ENCODE results near the gene TIFAB. TPM values are rescaled to one million over a fixed set of nuclear protein-coding genes. Genes with fewer than 3 reads are reported as not detected.

Gene TIFAB
- total and polyA plus RNA-seq, 5 donors from 2014 or later = not detected

- Histone ChIP-seq H3K4me3 (ENCODE audit: low read depth, low read length) (no peak overlapping the region), H3K27ac (ENCODE audit: insufficient read depth, low read length, poor library complexity, severe bottlenecking) (no peak overlapping the region), H3K27me3 (ENCODE audit: control insufficient read depth, insufficient read depth, low read length) (peaks cover 2% of the 10 kb centered on the region), H3K36me3 (ENCODE audit: control insufficient read depth, insufficient read depth, low read length) (no peaks in the 10 kb centered on the region), H3K4me1 (ENCODE audit: control insufficient read depth, insufficient read depth, low read length, poor library complexity, severe bottlenecking) (no peaks in the 10 kb centered on the region), H3K9me3 (ENCODE audit: control insufficient read depth in 2 of 2, low read length in 2 of 2) (peaks cover 4% of the 10 kb centered on the region in 2 experiments)
- H3K4me1 Mint-ChIP-seq = no peaks in the 10 kb centered on the region
- H3K36me3 Mint-ChIP-seq = peaks cover 3% of the 10 kb centered on the region
- H3K9me3 Mint-ChIP-seq = peaks cover 0 to 12% (median 0%) of the 10 kb centered on the region in 7 donors
- H3K27me3 Mint-ChIP-seq = peaks cover 20% of the 10 kb centered on the region
- no peak overlapping the region for H3K4me3 Mint-ChIP-seq
- no peak for ATAC-seq (ENCODE audit: low read depth in 2 of 2)
- no peak for DNase-seq
- H3K27ac Mint-ChIP-seq = no peak overlapping the region
Measured at GRCh38 chr5:135430135-135430437, 22.1 kb downstream of the TIFAB start.

GRCh38 chr5:135429301-135430134, 22.6 kb downstream of the TIFAB start:
- H3K36me3 ChIP-seq (ENCODE audit: control insufficient read depth, insufficient read depth, low read length) = no peaks in the 10 kb centered on the region
- ATAC-seq (ENCODE audit: low read depth in 2 of 2) = no peak
- H3K4me1 ChIP-seq (ENCODE audit: control insufficient read depth, insufficient read depth, low read length, poor library complexity, severe bottlenecking) = no peaks in the 10 kb centered on the region
- peaks cover 6% of the 10 kb centered on the region for H3K27me3 ChIP-seq (ENCODE audit: control insufficient read depth, insufficient read depth, low read length)
- H3K27me3 Mint-ChIP-seq = peaks cover 20% of the 10 kb centered on the region
- DNase-seq = no peak
- H3K9me3 ChIP-seq (ENCODE audit: control insufficient read depth in 2 of 2, low read length in 2 of 2) = peaks cover 4% of the 10 kb centered on the region in 2 experiments
- H3K9me3 Mint-ChIP-seq = peaks cover 0 to 12% (median 0%) of the 10 kb centered on the region in 7 donors
- peaks cover 3% of the 10 kb centered on the region for H3K36me3 Mint-ChIP-seq
- no peak overlapping the region for H3K27ac ChIP-seq (ENCODE audit: insufficient read depth, low read length, poor library complexity, severe bottlenecking)
- H3K4me3 Mint-ChIP-seq = no peak overlapping the region
- H3K4me1 Mint-ChIP-seq = no peaks in the 10 kb centered on the region
- H3K4me3 ChIP-seq (ENCODE audit: low read depth, low read length) = no peak overlapping the region
- H3K27ac Mint-ChIP-seq = no peak overlapping the region

- peaks cover 3% of the 10 kb centered on the region for H3K36me3 Mint-ChIP-seq
- no peaks in the 10 kb centered on the region for H3K4me1 Mint-ChIP-seq
- Histone ChIP-seq H3K9me3 (ENCODE audit: control insufficient read depth in 2 of 2, low read length in 2 of 2) (peaks cover 4% of the 10 kb centered on the region in 2 experiments), H3K4me3 (ENCODE audit: low read depth, low read length) (no peak overlapping the region), H3K4me1 (ENCODE audit: control insufficient read depth, insufficient read depth, low read length, poor library complexity, severe bottlenecking) (no peaks in the 10 kb centered on the region), H3K27ac (ENCODE audit: insufficient read depth, low read length, poor library complexity, severe bottlenecking) (no peak overlapping the region), H3K36me3 (ENCODE audit: control insufficient read depth, insufficient read depth, low read length) (no peaks in the 10 kb centered on the region), H3K27me3 (ENCODE audit: control insufficient read depth, insufficient read depth, low read length) (peaks cover 14% of the 10 kb centered on the region)
- peaks cover 0 to 12% (median 0%) of the 10 kb centered on the region in 7 donors for H3K9me3 Mint-ChIP-seq
- ATAC-seq (ENCODE audit: low read depth in 2 of 2) = no peak
- peaks cover 25% of the 10 kb centered on the region for H3K27me3 Mint-ChIP-seq
- no peak overlapping the region for H3K27ac Mint-ChIP-seq
- H3K4me3 Mint-ChIP-seq = no peak overlapping the region
- no peak for DNase-seq
Measured at GRCh38 chr5:135428586-135428985, 23.6 kb downstream of the TIFAB start.

GRCh38 chr5:135426102-135427082, 25.8 kb downstream of the TIFAB start:
- H3K4me1 ChIP-seq (ENCODE audit: control insufficient read depth, insufficient read depth, low read length, poor library complexity, severe bottlenecking) = no peaks in the 10 kb centered on the region

GRCh38 chr5:135425641-135426040, 26.5 kb downstream of the TIFAB start:
- H3K27ac Mint-ChIP-seq = peak overlapping the region in 1 of 3 donors; percentile 42
- peak in 1 of 3 donors; percentile 34 for DNase-seq
- H3K27ac ChIP-seq (ENCODE audit: insufficient read depth, low read length, poor library complexity, severe bottlenecking) = no peak overlapping the region

More at GRCh38 chr5:135426102-135427082, 25.8 kb downstream of the TIFAB start:
- H3K36me3 Mint-ChIP-seq = peaks cover 3% of the 10 kb centered on the region
- Histone ChIP-seq H3K4me3 (ENCODE audit: low read depth, low read length) (no peak overlapping the region), H3K27me3 (ENCODE audit: control insufficient read depth, insufficient read depth, low read length) (peaks cover 23% of the 10 kb centered on the region), H3K9me3 (ENCODE audit: control insufficient read depth in 2 of 2, low read length in 2 of 2) (peaks cover 4% of the 10 kb centered on the region in 2 experiments), H3K36me3 (ENCODE audit: control insufficient read depth, insufficient read depth, low read length) (no peaks in the 10 kb centered on the region), H3K27ac (ENCODE audit: insufficient read depth, low read length, poor library complexity, severe bottlenecking) (no peak overlapping the region)
- peak overlapping the region in 1 of 3 donors; percentile 42 for H3K27ac Mint-ChIP-seq
- H3K4me1 Mint-ChIP-seq = no peaks in the 10 kb centered on the region
- H3K9me3 Mint-ChIP-seq = peaks cover 0 to 12% (median 0%) of the 10 kb centered on the region in 7 donors
- H3K4me3 Mint-ChIP-seq = no peak overlapping the region
- peak; percentile 71 to 73 for ATAC-seq (ENCODE audit: low read depth in 2 of 2)
- H3K27me3 Mint-ChIP-seq = peaks cover 37% of the 10 kb centered on the region
- DNase-seq = peak in 2 of 3 donors; percentile 32 to 75

GRCh38 chr5:135423846-135424168, 28.3 kb downstream of the TIFAB start:
- no peak overlapping the region for H3K27ac ChIP-seq (ENCODE audit: insufficient read depth, low read length, poor library complexity, severe bottlenecking)
- no peak overlapping the region for H3K27ac Mint-ChIP-seq
- peaks cover 45% of the 10 kb centered on the region for H3K27me3 Mint-ChIP-seq
- DNase-seq (no peak), ATAC-seq (ENCODE audit: low read depth in 2 of 2) (no peak)
- H3K4me3 Mint-ChIP-seq = no peak overlapping the region
- H3K27me3 ChIP-seq (ENCODE audit: control insufficient read depth, insufficient read depth, low read length) = peaks cover 30% of the 10 kb centered on the region
- peaks cover 6% of the 10 kb centered on the region for H3K36me3 Mint-ChIP-seq
- H3K9me3 Mint-ChIP-seq = peaks cover 0 to 19% (median 2%) of the 10 kb centered on the region in 7 donors
- no peaks in the 10 kb centered on the region for H3K4me1 ChIP-seq (ENCODE audit: control insufficient read depth, insufficient read depth, low read length, poor library complexity, severe bottlenecking)
- H3K4me1 Mint-ChIP-seq = no peaks in the 10 kb centered on the region
- peaks cover 4% of the 10 kb centered on the region in 2 experiments for H3K9me3 ChIP-seq (ENCODE audit: control insufficient read depth in 2 of 2, low read length in 2 of 2)
- no peak overlapping the region for H3K4me3 ChIP-seq (ENCODE audit: low read depth, low read length)
- no peaks in the 10 kb centered on the region for H3K36me3 ChIP-seq (ENCODE audit: control insufficient read depth, insufficient read depth, low read length)

More at GRCh38 chr5:135425641-135426040, 26.5 kb downstream of the TIFAB start:
- no peaks in the 10 kb centered on the region for H3K4me1 Mint-ChIP-seq
- ATAC-seq (ENCODE audit: low read depth in 2 of 2) = no peak
- H3K27me3 Mint-ChIP-seq = peaks cover 38% of the 10 kb centered on the region
- H3K9me3 Mint-ChIP-seq = peaks cover 0 to 12% (median 0%) of the 10 kb centered on the region in 7 donors
- no peak overlapping the region for H3K4me3 Mint-ChIP-seq
- H3K36me3 ChIP-seq (ENCODE audit: control insufficient read depth, insufficient read depth, low read length) = no peaks in the 10 kb centered on the region
- peaks cover 3% of the 10 kb centered on the region for H3K36me3 Mint-ChIP-seq
- H3K4me1 ChIP-seq (ENCODE audit: control insufficient read depth, insufficient read depth, low read length, poor library complexity, severe bottlenecking) = no peaks in the 10 kb centered on the region
- H3K27me3 ChIP-seq (ENCODE audit: control insufficient read depth, insufficient read depth, low read length) = peaks cover 28% of the 10 kb centered on the region
- peaks cover 4% of the 10 kb centered on the region in 2 experiments for H3K9me3 ChIP-seq (ENCODE audit: control insufficient read depth in 2 of 2, low read length in 2 of 2)
- no peak overlapping the region for H3K4me3 ChIP-seq (ENCODE audit: low read depth, low read length)

GRCh38 chr5:135423146-135423845, 28.9 kb downstream of the TIFAB start:
- Histone ChIP-seq H3K4me1 (ENCODE audit: control insufficient read depth, insufficient read depth, low read length, poor library complexity, severe bottlenecking) (no peaks in the 10 kb centered on the region), H3K9me3 (ENCODE audit: control insufficient read depth in 2 of 2, low read length in 2 of 2) (peaks cover 0 to 3% of the 10 kb centered on the region in 2 experiments), H3K27ac (ENCODE audit: insufficient read depth, low read length, poor library complexity, severe bottlenecking) (no peak overlapping the region), H3K4me3 (ENCODE audit: low read depth, low read length) (no peak overlapping the region), H3K36me3 (ENCODE audit: control insufficient read depth, insufficient read depth, low read length) (no peaks in the 10 kb centered on the region), H3K27me3 (ENCODE audit: control insufficient read depth, insufficient read depth, low read length) (peaks cover 34% of the 10 kb centered on the region)
- no peaks in the 10 kb centered on the region for H3K4me1 Mint-ChIP-seq
- ATAC-seq (ENCODE audit: low read depth in 2 of 2) = no peak
- no peak overlapping the region for H3K4me3 Mint-ChIP-seq
- no peak overlapping the region for H3K27ac Mint-ChIP-seq
- DNase-seq = no peak
- peaks cover 5% of the 10 kb centered on the region for H3K36me3 Mint-ChIP-seq
- H3K9me3 Mint-ChIP-seq = peaks cover 0 to 14% (median 2%) of the 10 kb centered on the region in 7 donors
- H3K27me3 Mint-ChIP-seq = peaks cover 50% of the 10 kb centered on the region
